HepG2 (cell line): Measurements from ENCODE around the gene UBTD2. TPM values are rescaled to one million over a fixed set of nuclear protein-coding genes. Genes with fewer than 3 reads are reported as not detected.

ENCODE experiments used
- GATAD2A ChIP-seq: IDR thresholded peaks from 2 replicates; pipeline ENCODE4 v1.6.1; 2016
- HOXA7 ChIP-seq: sonication (generic); formaldehyde crosslinking; IDR thresholded peaks from 2 replicates; pipeline ENCODE4 v1.8.1; 2022; ENCODE audit warnings: mild to moderate bottlenecking, missing genetic modification reagents, moderate library complexity
- RBM22 ChIP-seq: fragments of 200-400 bp; formaldehyde crosslinking; optimal IDR thresholded peaks from 2 replicates; pipeline ENCODE3; 2017; ENCODE audit warnings: mild to moderate bottlenecking, low read length, moderate library complexity
- SMC3 ChIP-seq: IDR thresholded peaks from 2 replicates; pipeline ENCODE4 v1.6.1; 2011; ENCODE audit warnings: low read length, improper control_type of control experiment
- ZBTB20 ChIP-seq: sonication (generic); formaldehyde crosslinking; IDR thresholded peaks from 2 replicates; pipeline ENCODE4 v1.8.1; 2023; ENCODE audit warnings: missing genetic modification reagents, low read depth, mild to moderate bottlenecking, borderline replicate concordance
- ZNF234 ChIP-seq: sonication (generic); formaldehyde crosslinking; conservative IDR thresholded peaks from 2 replicates; pipeline ENCODE4 v1.5.1; 2020; ENCODE audit warnings: mild to moderate bottlenecking, missing genetic modification reagents
- ZNF3 ChIP-seq: IDR thresholded peaks from 2 replicates; pipeline ENCODE4 v1.7.0; 2017; ENCODE audit warnings: inconsistent platforms
- ZNF605 ChIP-seq: sonication (generic); formaldehyde crosslinking; IDR thresholded peaks from 2 replicates; pipeline ENCODE4 v1.8.0; 2022; ENCODE audit warnings: mild to moderate bottlenecking, missing genetic modification reagents
- polyA plus RNA-seq, 8 experiments: library from polyadenylated mRNA; depleted of rRNA in 3 of 8; stranded (reverse) in 7 of 8; unstranded in 1 of 8; fragments of >200 nt; fragmentation: Illumina TruSeq in 4 of 8; extraction: Trizol in 4 of 8; gene quantifications; 2 replicates each; pipeline versions ENCODE4 v1.2.1 to v1.2.3, GENCODE V29; 2011 to 2016; ENCODE audit warnings: low read depth in 4 of 8, missing spikeins in 1 of 8, mixed read lengths in 1 of 8; ENCODE audit not compliant: insufficient read depth in 1 of 8
- total RNA-seq, 5 experiments: library from RNA; depleted of rRNA; stranded (reverse); fragments of >200 nt; fragmentation: Illumina TruSeq; extraction: Trizol; gene quantifications; 2 replicates each; pipeline ENCODE4 v1.2.3, GENCODE V29; 2016; ENCODE audit warnings: low read depth in 1 of 5
- TF ChIP-seq, protein P1 (sequence below): sonication (generic); formaldehyde crosslinking; IDR thresholded peaks from 2 replicates; pipeline ENCODE4 v1.8.0; 2022; ENCODE audit warnings: mild to moderate bottlenecking, missing genetic modification reagents; ENCODE audit not compliant: insufficient replicate concordance
- TF ChIP-seq, protein P2 (sequence below): sonication (generic); formaldehyde crosslinking; conservative IDR thresholded peaks from 2 replicates; pipeline ENCODE4 v1.4.0; 2020; ENCODE audit warnings: missing genetic modification reagents
- TF ChIP-seq, protein P3 (sequence below): IDR thresholded peaks from 2 replicates; pipeline ENCODE4 v1.6.1; 2012; ENCODE audit warnings: low read length, improper control_type of control experiment
- TF ChIP-seq, protein P4 (sequence below): sonication (generic); formaldehyde crosslinking; IDR thresholded peaks from 2 replicates; pipeline ENCODE4 v1.8.0; 2022; ENCODE audit warnings: low read depth, missing genetic modification reagents
- TF ChIP-seq, protein P5 (sequence below): sonication (generic); formaldehyde crosslinking; IDR thresholded peaks from 2 replicates; pipeline ENCODE4 v1.4.0; 2020; ENCODE audit warnings: missing genetic modification reagents
- TF ChIP-seq, protein P6 (sequence below): sonication (generic); formaldehyde crosslinking; conservative IDR thresholded peaks from 2 replicates; pipeline ENCODE4 v1.4.0; 2020; ENCODE audit warnings: missing genetic modification reagents

The UBTD2 gene
- total and polyA plus RNA-seq, 2 of the 13 experiments (the other 11 are each of a cell fraction or from before 2014, with no cell fraction given) = 15.2 to 24.1 TPM

DNA sequence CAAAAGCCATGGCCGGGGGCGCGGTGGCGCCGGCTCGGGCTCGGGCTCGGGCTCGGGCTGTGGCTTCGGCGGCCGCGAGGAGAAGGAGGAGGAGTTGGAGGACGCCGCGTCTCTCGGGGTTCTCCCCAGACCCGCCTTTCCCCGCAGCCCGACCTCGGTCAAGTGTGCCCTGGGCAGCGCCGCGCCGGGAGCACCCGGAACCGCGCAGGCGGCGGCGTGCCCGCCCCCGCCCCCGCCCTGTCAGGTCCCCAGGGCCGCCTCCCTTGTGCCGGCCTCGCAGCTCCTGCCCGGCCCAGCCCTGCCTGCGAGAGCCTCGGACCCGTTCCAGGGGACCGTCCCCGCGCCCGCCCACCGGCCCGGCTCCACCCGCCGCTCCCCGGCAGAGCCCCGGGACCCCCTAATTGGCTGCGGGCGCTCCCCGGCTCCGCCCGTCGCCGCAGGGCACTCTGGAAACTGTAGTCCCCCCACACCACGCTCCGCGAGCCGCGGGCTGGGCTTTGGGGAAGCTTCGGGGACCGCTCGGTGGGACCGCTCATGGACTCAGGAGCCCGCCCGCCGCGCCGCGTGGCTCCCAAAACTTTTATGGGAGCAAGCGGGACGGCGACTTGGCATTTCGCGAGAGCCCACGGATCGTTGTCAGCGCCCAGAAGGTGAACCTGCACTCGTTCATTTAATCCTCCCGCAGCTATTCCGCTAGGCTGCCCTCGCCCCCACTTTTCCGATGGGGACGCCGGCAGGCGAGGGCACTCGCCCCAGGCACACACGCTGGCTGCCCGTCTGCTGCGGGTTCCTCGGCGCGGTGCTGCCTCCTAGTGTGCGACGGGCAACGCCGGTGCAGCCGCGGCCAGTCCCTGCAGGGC, 95.3 kb downstream of the UBTD2 start, which contains the start of gene STK10 (continued):
- TF ChIP-seq, protein P1, sequence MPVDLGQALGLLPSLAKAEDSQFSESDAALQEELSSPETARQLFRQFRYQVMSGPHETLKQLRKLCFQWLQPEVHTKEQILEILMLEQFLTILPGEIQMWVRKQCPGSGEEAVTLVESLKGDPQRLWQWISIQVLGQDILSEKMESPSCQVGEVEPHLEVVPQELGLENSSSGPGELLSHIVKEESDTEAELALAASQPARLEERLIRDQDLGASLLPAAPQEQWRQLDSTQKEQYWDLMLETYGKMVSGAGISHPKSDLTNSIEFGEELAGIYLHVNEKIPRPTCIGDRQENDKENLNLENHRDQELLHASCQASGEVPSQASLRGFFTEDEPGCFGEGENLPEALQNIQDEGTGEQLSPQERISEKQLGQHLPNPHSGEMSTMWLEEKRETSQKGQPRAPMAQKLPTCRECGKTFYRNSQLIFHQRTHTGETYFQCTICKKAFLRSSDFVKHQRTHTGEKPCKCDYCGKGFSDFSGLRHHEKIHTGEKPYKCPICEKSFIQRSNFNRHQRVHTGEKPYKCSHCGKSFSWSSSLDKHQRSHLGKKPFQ (CRISPR knock-in tag) = no peak
- TF ChIP-seq, protein P2, sequence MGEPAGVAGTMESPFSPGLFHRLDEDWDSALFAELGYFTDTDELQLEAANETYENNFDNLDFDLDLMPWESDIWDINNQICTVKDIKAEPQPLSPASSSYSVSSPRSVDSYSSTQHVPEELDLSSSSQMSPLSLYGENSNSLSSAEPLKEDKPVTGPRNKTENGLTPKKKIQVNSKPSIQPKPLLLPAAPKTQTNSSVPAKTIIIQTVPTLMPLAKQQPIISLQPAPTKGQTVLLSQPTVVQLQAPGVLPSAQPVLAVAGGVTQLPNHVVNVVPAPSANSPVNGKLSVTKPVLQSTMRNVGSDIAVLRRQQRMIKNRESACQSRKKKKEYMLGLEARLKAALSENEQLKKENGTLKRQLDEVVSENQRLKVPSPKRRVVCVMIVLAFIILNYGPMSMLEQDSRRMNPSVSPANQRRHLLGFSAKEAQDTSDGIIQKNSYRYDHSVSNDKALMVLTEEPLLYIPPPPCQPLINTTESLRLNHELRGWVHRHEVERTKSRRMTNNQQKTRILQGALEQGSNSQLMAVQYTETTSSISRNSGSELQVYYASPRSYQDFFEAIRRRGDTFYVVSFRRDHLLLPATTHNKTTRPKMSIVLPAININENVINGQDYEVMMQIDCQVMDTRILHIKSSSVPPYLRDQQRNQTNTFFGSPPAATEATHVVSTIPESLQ (CRISPR knock-in tag) = no peak
- TF ChIP-seq, protein P3, sequence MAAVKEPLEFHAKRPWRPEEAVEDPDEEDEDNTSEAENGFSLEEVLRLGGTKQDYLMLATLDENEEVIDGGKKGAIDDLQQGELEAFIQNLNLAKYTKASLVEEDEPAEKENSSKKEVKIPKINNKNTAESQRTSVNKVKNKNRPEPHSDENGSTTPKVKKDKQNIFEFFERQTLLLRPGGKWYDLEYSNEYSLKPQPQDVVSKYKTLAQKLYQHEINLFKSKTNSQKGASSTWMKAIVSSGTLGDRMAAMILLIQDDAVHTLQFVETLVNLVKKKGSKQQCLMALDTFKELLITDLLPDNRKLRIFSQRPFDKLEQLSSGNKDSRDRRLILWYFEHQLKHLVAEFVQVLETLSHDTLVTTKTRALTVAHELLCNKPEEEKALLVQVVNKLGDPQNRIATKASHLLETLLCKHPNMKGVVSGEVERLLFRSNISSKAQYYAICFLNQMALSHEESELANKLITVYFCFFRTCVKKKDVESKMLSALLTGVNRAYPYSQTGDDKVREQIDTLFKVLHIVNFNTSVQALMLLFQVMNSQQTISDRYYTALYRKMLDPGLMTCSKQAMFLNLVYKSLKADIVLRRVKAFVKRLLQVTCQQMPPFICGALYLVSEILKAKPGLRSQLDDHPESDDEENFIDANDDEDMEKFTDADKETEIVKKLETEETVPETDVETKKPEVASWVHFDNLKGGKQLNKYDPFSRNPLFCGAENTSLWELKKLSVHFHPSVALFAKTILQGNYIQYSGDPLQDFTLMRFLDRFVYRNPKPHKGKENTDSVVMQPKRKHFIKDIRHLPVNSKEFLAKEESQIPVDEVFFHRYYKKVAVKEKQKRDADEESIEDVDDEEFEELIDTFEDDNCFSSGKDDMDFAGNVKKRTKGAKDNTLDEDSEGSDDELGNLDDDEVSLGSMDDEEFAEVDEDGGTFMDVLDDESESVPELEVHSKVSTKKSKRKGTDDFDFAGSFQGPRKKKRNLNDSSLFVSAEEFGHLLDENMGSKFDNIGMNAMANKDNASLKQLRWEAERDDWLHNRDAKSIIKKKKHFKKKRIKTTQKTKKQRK = no peak
- TF ChIP-seq ZNF234 (CRISPR knock-in tag) (no peak; the same call in 1 of the 2 replicates), RBM22 (no peak), ZBTB20 (no peak), HOXA7 (CRISPR knock-in tag) (no peak), ZNF3 (no peak), SMC3 (peak; percentile 59; the same call in 1 of the 2 replicates), ZNF605 (CRISPR knock-in tag) (no peak), GATAD2A (CRISPR knock-in tag) (0 out of 2 replicates have a peak, but pooled peaks have one; percentile 32)
- TF ChIP-seq, protein P4, sequence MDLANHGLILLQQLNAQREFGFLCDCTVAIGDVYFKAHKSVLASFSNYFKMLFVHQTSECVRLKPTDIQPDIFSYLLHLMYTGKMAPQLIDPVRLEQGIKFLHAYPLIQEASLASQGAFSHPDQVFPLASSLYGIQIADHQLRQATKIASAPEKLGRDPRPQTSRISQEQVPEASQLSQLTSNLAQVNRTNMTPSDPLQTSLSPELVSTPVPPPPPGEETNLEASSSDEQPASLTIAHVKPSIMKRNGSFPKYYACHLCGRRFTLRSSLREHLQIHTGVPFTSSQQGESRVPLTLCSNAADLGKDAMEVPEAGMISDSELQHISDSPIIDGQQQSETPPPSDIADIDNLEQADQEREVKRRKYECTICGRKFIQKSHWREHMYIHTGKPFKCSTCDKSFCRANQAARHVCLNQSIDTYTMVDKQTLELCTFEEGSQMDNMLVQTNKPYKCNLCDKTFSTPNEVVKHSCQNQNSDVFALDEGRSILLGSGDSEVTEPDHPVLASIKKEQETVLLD (CRISPR knock-in tag) = no peak; the same call in 1 of the 2 replicates
- TF ChIP-seq, protein P5, sequence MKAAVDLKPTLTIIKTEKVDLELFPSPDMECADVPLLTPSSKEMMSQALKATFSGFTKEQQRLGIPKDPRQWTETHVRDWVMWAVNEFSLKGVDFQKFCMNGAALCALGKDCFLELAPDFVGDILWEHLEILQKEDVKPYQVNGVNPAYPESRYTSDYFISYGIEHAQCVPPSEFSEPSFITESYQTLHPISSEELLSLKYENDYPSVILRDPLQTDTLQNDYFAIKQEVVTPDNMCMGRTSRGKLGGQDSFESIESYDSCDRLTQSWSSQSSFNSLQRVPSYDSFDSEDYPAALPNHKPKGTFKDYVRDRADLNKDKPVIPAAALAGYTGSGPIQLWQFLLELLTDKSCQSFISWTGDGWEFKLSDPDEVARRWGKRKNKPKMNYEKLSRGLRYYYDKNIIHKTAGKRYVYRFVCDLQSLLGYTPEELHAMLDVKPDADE (CRISPR knock-in tag) = no peak; the same call in 1 of the 2 replicates
- TF ChIP-seq, protein P6, sequence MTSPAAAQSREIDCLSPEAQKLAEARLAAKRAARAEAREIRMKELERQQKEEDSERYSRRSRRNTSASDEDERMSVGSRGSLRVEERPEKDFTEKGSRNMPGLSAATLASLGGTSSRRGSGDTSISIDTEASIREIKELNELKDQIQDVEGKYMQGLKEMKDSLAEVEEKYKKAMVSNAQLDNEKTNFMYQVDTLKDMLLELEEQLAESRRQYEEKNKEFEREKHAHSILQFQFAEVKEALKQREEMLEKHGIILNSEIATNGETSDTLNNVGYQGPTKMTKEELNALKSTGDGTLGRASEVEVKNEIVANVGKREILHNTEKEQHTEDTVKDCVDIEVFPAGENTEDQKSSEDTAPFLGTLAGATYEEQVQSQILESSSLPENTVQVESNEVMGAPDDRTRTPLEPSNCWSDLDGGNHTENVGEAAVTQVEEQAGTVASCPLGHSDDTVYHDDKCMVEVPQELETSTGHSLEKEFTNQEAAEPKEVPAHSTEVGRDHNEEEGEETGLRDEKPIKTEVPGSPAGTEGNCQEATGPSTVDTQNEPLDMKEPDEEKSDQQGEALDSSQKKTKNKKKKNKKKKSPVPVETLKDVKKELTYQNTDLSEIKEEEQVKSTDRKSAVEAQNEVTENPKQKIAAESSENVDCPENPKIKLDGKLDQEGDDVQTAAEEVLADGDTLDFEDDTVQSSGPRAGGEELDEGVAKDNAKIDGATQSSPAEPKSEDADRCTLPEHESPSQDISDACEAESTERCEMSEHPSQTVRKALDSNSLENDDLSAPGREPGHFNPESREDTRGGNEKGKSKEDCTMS = no peak
